C1 segment of cervical spinal cord (tissue), 14 donors: ENCODE data around the gene ZNF44.

Source experiments
- DNase-seq, 14 donors: peaks; one replicate each; lab custom pipeline; 2025; lab: John Stamatoyannopoulos, UW

The ZNF44 gene

DNA sequence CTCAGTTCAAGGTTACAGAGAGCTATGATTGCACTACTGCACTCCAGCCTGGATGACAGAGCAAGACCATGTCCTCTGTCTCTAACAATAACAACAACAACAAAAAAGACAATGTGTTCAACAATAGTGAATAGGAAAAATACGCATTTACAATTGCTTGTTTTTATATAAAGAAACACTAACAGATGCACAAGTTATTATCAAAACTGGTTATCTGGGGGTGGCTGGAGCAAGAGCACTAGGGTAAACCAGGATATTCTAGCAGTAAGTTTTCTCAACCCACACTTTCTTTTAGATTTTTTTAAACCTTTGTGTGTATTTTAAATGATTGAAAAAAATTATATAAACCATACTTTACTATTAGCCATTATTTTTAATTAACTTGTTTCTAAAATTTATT, 33.1 kb downstream of the ZNF44 start:
- no peak for DNase-seq

GRCh38 chr19:12260861-12261260, 33.8 kb downstream of the ZNF44 start:
- no peak for DNase-seq

GRCh38 chr19:12260236-12260635, 34.4 kb downstream of the ZNF44 start:
- no peak for DNase-seq

DNA sequence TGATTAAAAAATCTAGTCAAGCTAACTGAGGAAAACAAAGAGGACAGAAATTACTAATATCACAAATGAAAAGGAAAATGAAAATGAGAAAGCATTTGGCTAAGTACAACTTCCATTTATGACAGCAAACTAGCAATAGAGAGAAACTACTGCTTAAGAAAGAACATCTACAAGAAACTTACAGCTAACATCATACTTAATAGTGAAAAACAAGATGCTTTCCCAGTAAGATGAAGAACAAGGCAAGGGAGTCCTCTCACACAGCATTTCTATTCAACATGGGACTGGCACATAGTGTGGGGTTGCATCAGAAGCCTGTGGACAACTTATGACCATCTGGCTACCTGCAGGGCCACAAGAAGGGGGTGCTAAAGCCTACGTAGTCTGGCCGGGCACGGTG, 39.3 kb downstream of the ZNF44 start:
- DNase-seq = no peak

DNA sequence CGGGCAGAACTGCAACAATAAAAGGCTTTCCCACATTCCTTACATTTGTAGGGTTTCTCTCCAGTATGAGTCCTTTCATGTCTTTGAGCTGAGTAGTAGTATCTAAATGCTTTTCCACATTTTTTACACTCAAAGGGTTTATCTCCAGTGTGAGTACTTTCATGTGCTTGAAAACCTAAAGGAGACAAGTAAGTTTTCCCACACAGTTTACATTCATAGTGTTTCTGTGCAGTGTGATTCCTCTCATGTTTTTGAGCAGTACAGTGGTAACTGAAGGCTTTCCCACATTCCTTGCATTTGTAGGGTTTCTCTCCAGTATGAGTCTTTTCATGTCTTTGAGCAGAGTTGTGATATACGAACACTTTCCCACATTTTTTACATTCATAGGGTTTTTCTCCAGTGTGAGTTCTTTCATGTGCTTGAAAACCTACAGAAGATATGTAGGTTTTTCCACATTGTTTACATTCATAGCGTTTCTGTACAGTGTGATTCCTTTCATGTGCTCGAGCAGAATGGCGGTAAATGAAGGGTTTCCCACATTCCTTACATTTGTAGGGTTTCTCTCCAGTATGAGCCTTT, 47.0 kb downstream of the ZNF44 start:
- no peak for DNase-seq

GRCh38 chr19:12244370-12244769, 50.3 kb downstream of the ZNF44 start:
- DNase-seq = no peak

DNA sequence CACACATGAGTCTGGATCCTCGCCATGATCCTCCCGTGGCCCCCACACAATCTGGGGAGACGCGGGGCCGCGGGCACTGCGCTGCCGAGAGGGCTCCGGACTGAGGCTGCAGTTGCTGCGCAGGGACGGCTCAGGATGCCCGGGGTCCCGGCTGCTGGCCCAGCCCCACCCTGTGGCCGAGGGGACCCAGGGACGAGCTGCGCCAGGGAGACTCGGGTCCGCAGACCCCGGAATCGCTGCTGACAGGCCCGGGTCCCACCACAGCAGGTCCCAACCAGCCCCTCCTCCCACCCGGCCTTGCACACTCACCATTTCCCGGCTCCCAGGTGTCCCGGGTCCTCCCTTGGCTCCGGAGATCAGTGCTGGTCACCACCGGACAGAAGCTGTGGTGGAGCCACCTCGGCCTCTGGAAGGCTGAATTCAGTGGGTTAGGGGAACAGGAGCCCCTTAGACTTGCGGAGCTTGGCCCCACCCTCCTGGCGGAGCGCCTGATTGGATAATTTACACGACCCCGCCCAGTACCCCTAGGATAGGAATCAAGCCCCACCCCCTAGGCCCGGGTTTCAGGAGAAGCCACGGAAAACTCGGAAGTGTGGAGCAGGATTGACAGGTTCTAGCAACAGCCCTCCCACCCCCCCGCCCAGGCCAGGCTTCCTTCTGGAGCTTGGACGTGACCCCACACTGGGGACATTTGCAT, 57.4 kb downstream of the ZNF44 start:
- no peak for DNase-seq

DNA sequence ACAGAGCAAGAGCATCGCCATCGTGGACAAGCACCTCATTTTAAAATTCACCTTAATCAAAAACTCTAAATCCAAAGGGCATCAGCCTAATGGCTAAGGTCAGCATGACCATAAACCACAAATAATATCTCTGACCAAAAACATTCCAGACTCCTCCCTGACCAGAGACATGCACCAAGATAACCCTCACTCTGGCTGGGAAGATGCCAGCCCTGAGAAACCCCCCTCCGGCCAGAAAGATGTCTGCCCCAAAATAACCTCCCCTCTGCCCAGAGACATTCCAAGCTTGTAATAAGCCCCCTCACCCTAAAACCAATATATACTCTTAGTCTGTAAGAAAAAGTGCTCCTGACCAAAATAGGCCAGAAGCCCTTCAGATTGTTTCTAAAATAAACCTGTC, 61.7 kb downstream of the ZNF44 start:
- DNase-seq = no peak

DNA sequence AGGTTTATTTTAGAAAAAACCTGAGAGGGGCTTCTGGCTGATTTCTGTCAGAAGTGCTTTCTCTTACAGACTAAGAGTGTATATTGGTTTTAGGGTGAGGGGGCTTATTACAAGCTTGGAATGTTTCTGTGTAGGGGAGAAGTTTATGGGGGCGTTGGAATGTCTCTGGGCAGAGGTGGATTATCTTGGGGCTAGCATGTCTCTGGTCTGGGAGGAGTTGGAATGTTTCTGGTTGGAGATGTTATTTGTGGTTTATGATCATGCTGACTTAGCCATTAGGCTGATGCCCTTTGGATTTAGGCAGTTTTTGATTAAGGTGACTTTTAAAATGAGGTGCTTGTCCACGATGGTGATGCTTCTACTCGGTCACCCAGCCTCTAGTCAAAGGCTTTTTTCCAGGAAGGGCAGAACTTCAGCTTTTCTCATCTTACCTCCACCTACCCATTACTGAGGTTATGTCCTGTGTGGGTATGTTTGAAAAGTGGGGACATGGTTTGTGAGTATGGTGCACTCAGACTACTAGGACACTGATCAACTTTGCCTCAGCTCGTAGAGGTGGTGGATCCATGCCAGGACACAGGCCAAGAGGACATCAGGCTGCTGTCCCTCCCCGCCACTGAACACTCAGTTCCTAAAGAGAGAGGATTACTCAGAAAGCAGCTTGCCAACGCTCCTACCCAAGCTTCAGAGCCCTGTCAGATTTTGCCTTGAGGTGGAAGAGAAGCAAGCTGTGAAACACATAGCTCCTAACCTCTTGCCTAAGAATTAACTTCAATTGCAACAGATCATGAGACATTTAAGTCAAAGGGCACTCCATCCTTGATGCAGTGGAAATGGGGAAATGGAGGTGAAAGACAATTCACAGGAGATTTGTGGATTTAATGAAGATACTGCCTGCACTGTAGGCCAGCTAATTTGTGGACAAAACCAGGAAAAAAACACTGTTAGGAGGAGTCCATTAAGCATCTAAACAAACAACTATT, 63.6 kb downstream of the ZNF44 start:
- no peak for DNase-seq

- no peak for DNase-seq
Observed at GRCh38 chr19:12229990-12230389, 64.7 kb downstream of the ZNF44 start.

GRCh38 chr19:12224676-12225075, 70.0 kb downstream of the ZNF44 start:
- DNase-seq = no peak

GRCh38 chr19:12222980-12223630, 71.6 kb downstream of the ZNF44 start:
- no peak for DNase-seq
